CD8-positive, alpha-beta memory T cell (primary cell): ENCODE data around the gene PPP4R4. TPM values are rescaled to one million over a fixed set of nuclear protein-coding genes. Genes with fewer than 3 reads are reported as not detected.

Source experiments
- CTCF ChIA-PET: fragments of 350-600 bp; sonication (Branson Sonifier 250); formaldehyde crosslinking; loops from one replicate; lab custom pipeline; 2021; ENCODE audit warnings: antibody characterized with exemption; lab: Charles Lee
- POLR2A ChIA-PET: fragments of 350-600 bp; sonication (Branson Sonifier 250); formaldehyde crosslinking; loops from one replicate; lab custom pipeline; 2021; ENCODE audit warnings: antibody characterized with exemption; lab: Charles Lee
- DNase-seq, 5 donors: peaks; one replicate each; pipeline versions ENCODE4 v3.0.0 to v3.0.0-alpha.2; 2020 to 2022; ENCODE audit warnings: mixed read lengths in 1 of 5
- H3K27ac ChIP-seq: one replicate; pipeline ENCODE4 v1.7.0; 2013; ENCODE audit warnings: low read depth, mild to moderate bottlenecking, low read length, moderate library complexity
- H3K27me3 ChIP-seq: 2 replicates; pipeline ENCODE4 v1.7.0; 2013; ENCODE audit warnings: low read length, mild to moderate bottlenecking; ENCODE audit not compliant: insufficient read depth, poor library complexity, severe bottlenecking
- H3K36me3 ChIP-seq: 2 replicates; pipeline ENCODE4 v1.7.0; 2013; ENCODE audit warnings: mild to moderate bottlenecking, low read length, moderate library complexity; ENCODE audit not compliant: insufficient read depth
- H3K4me1 ChIP-seq: 2 replicates; pipeline ENCODE4 v1.7.0; 2013; ENCODE audit warnings: mild to moderate bottlenecking, low read length, moderate library complexity; ENCODE audit not compliant: insufficient read depth
- H3K4me3 ChIP-seq: 2 replicates; pipeline ENCODE4 v1.7.0; 2013; ENCODE audit warnings: mild to moderate bottlenecking, low read length
- H3K9me3 ChIP-seq: 2 replicates; pipeline ENCODE4 v1.7.0; 2013; ENCODE audit warnings: mild to moderate bottlenecking, low read length
- H3K27ac Mint-ChIP-seq, 8 donors: one replicate each; pipeline ENCODE4 v1.8.0; 2020 to 2021; ENCODE audit warnings: mixed read lengths in 8 of 8, mild to moderate bottlenecking in 6 of 8, inconsistent platforms in 3 of 8, moderate library complexity in 3 of 8
- H3K27me3 Mint-ChIP-seq, 2 donors: one replicate each; pipeline ENCODE4 v1.8.0; 2020 to 2021; ENCODE audit warnings: mixed read lengths in 2 of 2, mild to moderate bottlenecking in 1 of 2, moderate library complexity in 1 of 2
- H3K36me3 Mint-ChIP-seq, 3 donors: one replicate each; pipeline ENCODE4 v1.8.0; 2020 to 2021; ENCODE audit warnings: mixed read lengths in 3 of 3, inconsistent platforms in 1 of 3, mild to moderate bottlenecking in 1 of 3
- H3K4me1 Mint-ChIP-seq, 3 donors: one replicate each; pipeline ENCODE4 v1.8.0; 2020 to 2021; ENCODE audit warnings: mixed read lengths in 3 of 3, inconsistent platforms in 1 of 3, mild to moderate bottlenecking in 1 of 3
- H3K4me3 Mint-ChIP-seq, 7 donors: one replicate each; pipeline ENCODE4 v1.8.0; 2020 to 2021; ENCODE audit warnings: mixed read lengths in 7 of 7, mild to moderate bottlenecking in 6 of 7, moderate library complexity in 4 of 7, inconsistent platforms in 2 of 7
- H3K9me3 Mint-ChIP-seq, 5 donors: one replicate each; pipeline ENCODE4 v1.8.0; 2020 to 2022; ENCODE audit warnings: mixed read lengths in 5 of 5, mild to moderate bottlenecking in 3 of 5, moderate library complexity in 2 of 5, inconsistent platforms in 1 of 5
- polyA plus RNA-seq: library from polyadenylated mRNA; unstranded; fragments of 300-500 nt; fragmentation: Illumina TruSeq; gene quantifications from one replicate; pipeline ENCODE4 v1.2.3, GENCODE V29; 2021
- total RNA-seq, 2 experiments: library from RNA; stranded (reverse); gene quantifications; one replicate each; pipeline ENCODE4 v1.2.3, GENCODE V29; 2021

Gene PPP4R4
- total and polyA plus RNA-seq, 3 experiments from 2014 or later: 0.17 to 1.8 (median 1.2) TPM

GRCh38 chr14:94306047-94306978 lies 132.2 kb downstream of the PPP4R4 start:
- Histone ChIP-seq H3K36me3 (no peaks in the 10 kb centered on the region), H3K4me1 (no peaks in the 10 kb centered on the region), H3K9me3 (no peaks in the 10 kb centered on the region), H3K27ac (no peak overlapping the region), H3K27me3 (no peaks in the 10 kb centered on the region), H3K4me3 (no peak overlapping the region)
- no peak overlapping the region for H3K4me3 Mint-ChIP-seq
- no peak overlapping the region for H3K27ac Mint-ChIP-seq
- H3K27me3 Mint-ChIP-seq: peaks cover 2 to 7% of the 10 kb centered on the region in 2 donors
- POLR2A ChIA-PET: no interaction called here
- DNase-seq: no peak
- peaks cover 0 to 7% (median 0%) of the 10 kb centered on the region in 3 donors for H3K36me3 Mint-ChIP-seq
- CTCF ChIA-PET: no interaction called here
- no peaks in the 10 kb centered on the region for H3K4me1 Mint-ChIP-seq
- H3K9me3 Mint-ChIP-seq: peaks cover 11 to 26% (median 15%) of the 10 kb centered on the region in 5 donors

DNA sequence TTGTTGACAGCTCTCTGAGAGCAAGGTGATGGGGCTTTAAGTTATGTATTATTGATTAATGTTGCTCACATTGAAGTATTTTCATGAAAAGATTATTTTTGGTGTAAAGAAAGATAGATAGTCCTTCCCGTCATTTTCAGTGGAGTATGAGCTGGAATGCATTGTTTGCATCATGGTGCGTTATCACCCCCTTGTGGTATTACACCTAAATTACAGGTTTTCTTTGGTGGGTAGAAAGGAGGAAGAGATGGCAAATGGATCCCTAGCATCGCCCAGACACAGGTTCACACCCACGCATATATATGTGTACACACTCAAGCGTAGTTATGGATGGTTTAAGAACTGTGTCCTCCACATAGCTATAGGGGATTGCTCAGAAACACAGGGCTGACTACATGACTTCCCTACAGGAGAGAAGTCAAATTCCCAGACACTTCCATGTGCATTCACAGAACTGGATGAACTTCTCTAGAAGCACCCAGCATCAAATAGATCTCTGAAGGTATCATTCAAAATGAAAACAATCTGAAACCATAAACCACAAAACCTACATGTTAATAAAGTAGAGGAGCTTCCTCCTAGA lies 133.4 kb downstream of the PPP4R4 start:
- Mint-ChIP-seq H3K4me1 (no peaks in the 10 kb centered on the region), H3K36me3 (peaks cover 0 to 7% (median 0%) of the 10 kb centered on the region in 3 donors), H3K4me3 (no peak overlapping the region), H3K27ac (no peak overlapping the region), H3K9me3 (peaks cover 10 to 25% (median 15%) of the 10 kb centered on the region in 5 donors), H3K27me3 (peaks cover 2 to 11% of the 10 kb centered on the region in 2 donors)
- Histone ChIP-seq H3K4me3 (no peak overlapping the region), H3K9me3 (no peaks in the 10 kb centered on the region), H3K27ac (no peak overlapping the region), H3K4me1 (no peaks in the 10 kb centered on the region), H3K27me3 (no peaks in the 10 kb centered on the region), H3K36me3 (no peaks in the 10 kb centered on the region)
- CTCF ChIA-PET: no interaction called here
- POLR2A ChIA-PET: no interaction called here
- DNase-seq: no peak

GRCh38 chr14:94309721-94310120 lies 135.6 kb downstream of the PPP4R4 start:
- Mint-ChIP-seq H3K4me1 (no peaks in the 10 kb centered on the region), H3K9me3 (peaks cover 9 to 23% (median 15%) of the 10 kb centered on the region in 5 donors), H3K36me3 (peaks cover 0 to 7% (median 0%) of the 10 kb centered on the region in 3 donors), H3K27me3 (peaks cover 2 to 20% of the 10 kb centered on the region in 2 donors), H3K4me3 (no peak overlapping the region), H3K27ac (no peak overlapping the region)
- DNase-seq: no peak
- no peaks in the 10 kb centered on the region for H3K36me3 ChIP-seq
- no peaks in the 10 kb centered on the region for H3K9me3 ChIP-seq
- no peaks in the 10 kb centered on the region for H3K27me3 ChIP-seq
- no peak overlapping the region for H3K27ac ChIP-seq
- no peaks in the 10 kb centered on the region for H3K4me1 ChIP-seq
- POLR2A ChIA-PET: no interaction called here
- CTCF ChIA-PET: no interaction called here
- no peak overlapping the region for H3K4me3 ChIP-seq

- Mint-ChIP-seq H3K4me1 (no peaks in the 10 kb centered on the region), H3K36me3 (peaks cover 0 to 7% (median 0%) of the 10 kb centered on the region in 3 donors), H3K27ac (no peak overlapping the region), H3K27me3 (peaks cover 2 to 20% of the 10 kb centered on the region in 2 donors), H3K9me3 (peaks cover 10 to 23% (median 15%) of the 10 kb centered on the region in 5 donors), H3K4me3 (no peak overlapping the region)
- H3K36me3 ChIP-seq: no peaks in the 10 kb centered on the region
- no peak for DNase-seq
- CTCF ChIA-PET: no interaction called here
- H3K4me1 ChIP-seq: no peaks in the 10 kb centered on the region
- H3K27me3 ChIP-seq: no peaks in the 10 kb centered on the region
- POLR2A ChIA-PET: no interaction called here
- no peak overlapping the region for H3K27ac ChIP-seq
- H3K4me3 ChIP-seq: no peak overlapping the region
- no peaks in the 10 kb centered on the region for H3K9me3 ChIP-seq
These were observed 136.1 kb downstream of the PPP4R4 start for GRCh38 chr14:94310248-94310647.

- Mint-ChIP-seq H3K27me3 (peaks cover 2 to 20% of the 10 kb centered on the region in 2 donors), H3K4me1 (no peaks in the 10 kb centered on the region), H3K36me3 (peaks cover 0 to 7% (median 0%) of the 10 kb centered on the region in 3 donors), H3K4me3 (no peak overlapping the region), H3K9me3 (peaks cover 10 to 16% (median 12%) of the 10 kb centered on the region in 5 donors), H3K27ac (peak overlapping the region in 1 of 8 donors; percentile 24)
- Histone ChIP-seq H3K9me3 (no peaks in the 10 kb centered on the region), H3K27me3 (no peaks in the 10 kb centered on the region), H3K27ac (no peak overlapping the region), H3K4me3 (no peak overlapping the region), H3K36me3 (no peaks in the 10 kb centered on the region), H3K4me1 (no peaks in the 10 kb centered on the region)
- ChIA-PET CTCF (no interaction called here), POLR2A (no interaction called here)
- no peak for DNase-seq
These were observed 138.5 kb downstream of the PPP4R4 start for GRCh38 chr14:94312481-94313246.

DNA sequence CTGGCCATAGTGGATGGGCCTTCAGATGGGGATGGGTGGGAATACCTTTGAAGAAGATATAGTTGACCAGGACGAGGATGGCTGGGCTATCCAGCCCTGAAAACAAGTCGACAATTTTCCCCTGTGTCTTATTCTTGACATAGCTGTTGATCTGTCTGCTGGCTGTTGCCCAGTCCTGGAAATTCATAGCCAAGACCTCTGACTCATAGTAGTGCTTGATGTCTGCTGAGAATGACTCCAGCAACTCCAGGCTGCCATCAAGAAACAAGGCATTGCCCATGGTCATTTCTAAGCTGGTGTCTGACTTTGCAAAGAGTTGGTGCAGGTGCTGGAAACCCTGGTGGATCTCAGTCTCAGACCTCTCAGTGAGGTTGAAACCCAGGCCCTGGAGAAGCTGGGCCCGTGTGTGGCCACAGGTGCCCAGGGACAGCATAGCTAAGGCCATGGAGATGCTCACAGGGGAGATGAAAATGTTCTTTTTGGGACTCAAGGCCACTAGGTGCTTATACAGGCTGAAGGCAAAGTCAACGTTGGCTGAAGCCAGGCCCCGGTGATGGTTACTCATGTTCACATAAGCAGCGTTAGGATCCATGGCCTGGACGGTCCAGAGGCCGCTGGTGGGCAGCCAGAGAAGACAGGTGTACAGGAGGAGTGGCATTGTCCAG lies 140.0 kb downstream of the PPP4R4 start:
- H3K27me3 Mint-ChIP-seq: peaks cover 2 to 15% of the 10 kb centered on the region in 2 donors
- no peaks in the 10 kb centered on the region for H3K4me1 Mint-ChIP-seq
- H3K36me3 Mint-ChIP-seq: peaks cover 0 to 2% (median 0%) of the 10 kb centered on the region in 3 donors
- H3K4me3 ChIP-seq: no peak overlapping the region
- H3K36me3 ChIP-seq: no peaks in the 10 kb centered on the region
- CTCF ChIA-PET: no interaction called here
- POLR2A ChIA-PET: no interaction called here
- no peak overlapping the region for H3K27ac Mint-ChIP-seq
- no peak for DNase-seq
- no peak overlapping the region for H3K4me3 Mint-ChIP-seq
- no peak overlapping the region for H3K27ac ChIP-seq
- peaks cover 3 to 16% (median 4%) of the 10 kb centered on the region in 5 donors for H3K9me3 Mint-ChIP-seq
- H3K9me3 ChIP-seq: no peaks in the 10 kb centered on the region
- no peaks in the 10 kb centered on the region for H3K27me3 ChIP-seq
- no peaks in the 10 kb centered on the region for H3K4me1 ChIP-seq

DNA sequence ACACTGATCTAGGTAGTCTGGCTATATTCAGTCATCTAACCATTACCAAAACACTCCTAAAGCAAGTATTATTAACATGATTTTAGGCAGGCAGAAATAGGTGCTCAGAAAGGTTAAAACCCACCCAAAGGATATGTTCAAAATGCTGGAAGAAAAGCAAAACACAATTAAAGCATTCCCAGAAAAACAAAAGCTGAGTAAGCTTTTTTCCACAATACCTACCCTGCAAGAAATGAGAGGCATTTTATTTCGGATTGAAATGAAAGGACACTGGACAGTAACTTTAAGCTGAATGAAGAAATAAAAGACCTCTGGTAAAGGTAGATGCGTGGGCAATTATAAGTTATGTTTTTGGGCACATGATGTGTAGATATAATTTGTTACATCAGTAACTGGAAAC lies 140.8 kb downstream of the PPP4R4 start:
- POLR2A ChIA-PET: no interaction called here
- Histone ChIP-seq H3K27me3 (no peaks in the 10 kb centered on the region), H3K36me3 (no peaks in the 10 kb centered on the region), H3K9me3 (no peaks in the 10 kb centered on the region), H3K4me1 (no peaks in the 10 kb centered on the region), H3K4me3 (no peak overlapping the region), H3K27ac (no peak overlapping the region)
- Mint-ChIP-seq H3K27ac (no peak overlapping the region), H3K4me1 (no peaks in the 10 kb centered on the region), H3K4me3 (no peak overlapping the region), H3K27me3 (peaks cover 2 to 13% of the 10 kb centered on the region in 2 donors), H3K36me3 (no peaks in the 10 kb centered on the region), H3K9me3 (peaks cover 2 to 16% (median 4%) of the 10 kb centered on the region in 5 donors)
- DNase-seq: no peak
- CTCF ChIA-PET: no interaction called here
